Activated T-cell treated with anti-CD3 and anti-CD28 coated beads, Interleukin-2, amount 50 U/mL, for 1 hour (primary cell): ENCODE data around the gene TMIGD3.

Experiments used
- DNase-seq: peaks from one replicate; pipeline ENCODE4 v3.0.0-alpha.2; 2020

The TMIGD3 gene

DNA sequence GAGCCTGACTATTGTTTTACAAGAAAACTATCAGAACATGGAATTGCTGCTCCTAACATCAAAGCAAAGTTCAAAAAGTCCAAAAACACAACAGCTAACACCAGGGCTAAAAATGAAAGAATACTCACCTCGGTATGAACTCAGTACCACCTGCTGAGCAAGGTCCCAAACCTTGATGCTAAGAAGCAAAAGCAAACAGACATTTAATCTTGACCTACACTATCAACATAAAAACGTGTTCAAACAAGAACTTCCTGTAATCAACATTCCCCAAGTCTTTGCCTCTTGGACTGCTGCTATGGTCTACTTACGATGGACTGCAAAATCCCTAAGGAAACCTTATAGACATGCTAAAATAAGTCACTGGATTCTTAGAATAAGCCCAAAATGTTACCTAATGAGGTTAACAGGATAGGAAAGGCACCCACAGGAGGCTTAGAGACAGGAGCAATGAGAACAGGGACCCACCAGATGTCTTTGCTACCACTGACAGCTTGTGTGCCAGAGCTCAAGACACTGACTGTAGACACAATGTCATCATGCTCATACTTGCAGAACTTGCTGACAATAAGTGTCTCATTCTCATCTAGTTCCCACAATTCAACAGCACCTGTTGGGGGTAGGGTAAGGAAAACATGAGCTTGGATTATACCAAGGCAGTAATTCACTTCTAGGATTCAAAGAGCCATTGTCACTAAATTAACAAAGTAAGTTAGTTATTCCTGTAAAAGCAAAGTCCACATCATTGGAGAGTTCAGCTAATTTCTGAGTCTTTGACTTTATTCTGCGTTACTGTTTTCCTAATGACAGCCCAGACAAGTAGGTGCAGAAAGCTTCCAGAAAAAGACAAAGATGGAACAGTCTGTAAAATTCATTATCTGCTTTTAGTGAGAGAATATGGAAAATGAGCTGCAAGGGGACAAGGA, 56.2 kb downstream of the TMIGD3 start:
- DNase-seq: no peak

DNA sequence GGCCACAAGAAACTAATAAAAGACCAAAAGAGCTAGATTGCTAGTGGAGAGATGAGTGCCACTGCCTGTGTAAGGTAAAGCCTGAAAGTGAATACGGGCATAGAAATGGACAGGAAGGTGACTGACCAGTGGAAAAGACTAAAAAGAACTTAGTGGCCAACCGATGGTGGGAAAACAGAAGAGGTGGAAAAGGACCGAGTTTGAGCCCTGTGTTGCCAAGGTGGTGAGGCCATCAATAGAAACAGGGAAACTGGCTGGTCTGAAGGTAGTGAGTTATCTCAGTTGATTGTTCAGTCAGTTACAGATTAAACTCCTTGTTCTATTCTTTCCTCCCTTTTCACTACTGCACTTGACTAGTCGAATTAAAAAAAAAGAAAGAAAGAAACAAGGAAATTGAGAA, 56.9 kb downstream of the TMIGD3 start:
- no peak for DNase-seq

- DNase-seq: no peak
Observed at GRCh38 chr1:111444031-111444430, 59.4 kb downstream of the TMIGD3 start.

DNA sequence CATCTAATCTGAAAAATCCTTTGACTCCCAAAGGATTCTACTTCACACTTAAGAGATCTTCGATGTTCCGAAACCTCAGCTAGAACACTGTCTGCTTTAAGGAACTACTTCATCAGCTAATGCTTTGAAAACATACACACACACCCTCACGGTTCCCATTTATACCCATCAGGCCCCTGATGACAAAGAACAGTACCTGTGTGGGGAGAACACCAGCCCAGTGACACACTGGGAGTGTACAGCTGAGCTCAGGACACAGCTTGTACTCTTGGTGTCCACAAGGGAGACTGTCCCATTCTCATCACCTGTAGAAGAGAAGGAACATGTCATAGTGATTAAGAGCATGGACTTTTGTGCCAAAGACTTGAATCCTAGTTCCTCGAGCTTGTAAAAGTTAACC, 61.0 kb downstream of the TMIGD3 start:
- no peak for DNase-seq

DNA sequence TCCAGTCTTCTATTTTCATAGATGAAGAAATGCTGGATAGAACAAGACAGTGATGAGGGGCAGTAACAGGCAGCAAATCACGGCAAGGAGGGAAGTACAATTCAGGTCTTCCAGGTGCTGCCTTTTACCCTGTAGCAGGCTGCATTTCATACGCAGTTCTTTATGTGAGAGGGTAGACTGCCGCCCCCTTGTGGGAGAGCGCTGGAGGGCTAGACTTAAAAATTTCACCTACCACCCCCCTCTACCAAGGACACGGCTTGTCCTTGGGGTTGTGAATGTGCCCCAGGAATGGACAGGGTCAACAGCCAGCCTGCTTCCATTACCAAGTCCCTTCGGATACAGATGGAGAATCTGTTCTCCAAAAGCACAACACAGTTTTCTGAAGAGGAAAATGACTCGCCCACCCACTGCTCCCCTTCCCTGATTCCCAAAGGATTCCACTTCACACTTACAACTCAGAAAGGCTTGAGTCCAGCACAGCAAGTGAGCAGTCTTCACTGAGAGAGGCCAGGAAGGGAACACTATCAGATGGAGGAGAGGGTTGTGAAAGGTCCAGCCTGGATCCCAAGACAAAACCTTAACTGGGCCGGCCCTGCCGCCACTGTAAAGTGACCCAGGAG, 61.8 kb downstream of the TMIGD3 start:
- peak; percentile 73 for DNase-seq

DNA sequence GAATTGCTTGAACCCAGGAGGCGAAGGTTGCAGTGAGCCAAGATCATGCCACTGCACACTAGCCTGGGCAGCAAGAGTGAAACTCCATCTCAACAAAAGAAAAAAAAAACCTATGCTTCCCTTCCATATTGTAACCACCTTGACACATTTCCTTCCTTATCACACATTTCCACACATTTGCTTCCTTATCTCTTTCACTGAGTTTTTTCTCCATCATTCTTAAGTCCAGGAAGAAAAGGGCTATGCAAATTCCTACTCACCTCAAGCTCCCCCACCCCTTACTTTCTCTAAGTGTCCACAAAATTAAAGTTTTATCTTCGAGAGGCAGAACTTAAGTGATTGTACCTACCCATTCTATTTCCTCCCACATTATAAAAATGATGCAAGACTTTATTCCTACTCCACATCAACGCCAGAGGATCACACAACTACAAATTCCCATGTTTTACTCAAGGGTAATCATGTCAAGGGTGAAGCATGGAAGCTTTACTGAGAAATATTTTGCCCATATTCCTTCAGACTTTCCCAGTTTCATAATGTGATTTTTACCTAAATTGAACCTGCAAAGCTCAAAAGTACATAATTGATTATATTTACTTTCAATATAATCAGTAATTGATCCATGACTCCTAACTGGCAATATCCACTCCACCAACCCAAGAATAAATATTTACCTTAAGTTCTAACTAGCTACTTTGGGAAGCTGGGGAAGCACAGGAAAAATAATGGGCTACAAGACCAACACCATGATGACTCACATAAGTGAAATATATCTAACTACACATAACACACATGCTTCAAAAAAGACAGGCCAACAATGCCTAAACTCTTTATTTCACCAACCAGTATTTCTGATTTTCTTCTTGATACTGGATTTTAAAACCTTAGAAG, 63.7 kb downstream of the TMIGD3 start:
- DNase-seq: no peak

DNA sequence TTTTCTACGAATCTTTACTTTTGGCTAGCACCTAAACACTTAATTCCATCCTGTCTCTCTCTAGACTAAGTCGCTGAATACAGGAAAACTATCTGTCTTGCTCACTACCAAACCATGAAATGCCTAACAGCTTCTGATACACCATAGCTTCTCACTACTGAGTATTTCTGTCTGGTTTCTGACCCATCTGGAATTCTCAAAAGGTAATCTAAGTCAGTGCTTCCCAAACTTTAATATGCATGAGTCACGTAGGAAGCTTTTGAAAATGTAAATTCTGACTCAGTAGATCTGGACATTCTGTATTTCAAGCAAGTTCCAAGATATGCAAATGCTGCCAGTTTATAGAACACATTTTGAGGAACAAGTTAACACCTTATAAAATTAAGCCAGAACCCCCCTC, 66.7 kb downstream of the TMIGD3 start:
- no peak for DNase-seq
